HL-60/S4 treated with phorbol 12-myristate 13-acetate at 8.2 ng/mL for 4 days and 3 days (cell line): Measurements from ENCODE around the gene CAV1.
"Not testable (repeated sequence)": the region's sequence is repeated elsewhere in the genome, so short reads cannot be mapped to it uniquely, and the experiment has no call there.

Experiments
- in situ Hi-C: fragments of 300-500 bp; cut with MboI; formaldehyde crosslinking; loops from 2 replicates; pipeline ENCODE4 v1.15.0; 2022; ENCODE audit warnings: low sequenced_read_pairs

The CAV1 gene

DNA sequence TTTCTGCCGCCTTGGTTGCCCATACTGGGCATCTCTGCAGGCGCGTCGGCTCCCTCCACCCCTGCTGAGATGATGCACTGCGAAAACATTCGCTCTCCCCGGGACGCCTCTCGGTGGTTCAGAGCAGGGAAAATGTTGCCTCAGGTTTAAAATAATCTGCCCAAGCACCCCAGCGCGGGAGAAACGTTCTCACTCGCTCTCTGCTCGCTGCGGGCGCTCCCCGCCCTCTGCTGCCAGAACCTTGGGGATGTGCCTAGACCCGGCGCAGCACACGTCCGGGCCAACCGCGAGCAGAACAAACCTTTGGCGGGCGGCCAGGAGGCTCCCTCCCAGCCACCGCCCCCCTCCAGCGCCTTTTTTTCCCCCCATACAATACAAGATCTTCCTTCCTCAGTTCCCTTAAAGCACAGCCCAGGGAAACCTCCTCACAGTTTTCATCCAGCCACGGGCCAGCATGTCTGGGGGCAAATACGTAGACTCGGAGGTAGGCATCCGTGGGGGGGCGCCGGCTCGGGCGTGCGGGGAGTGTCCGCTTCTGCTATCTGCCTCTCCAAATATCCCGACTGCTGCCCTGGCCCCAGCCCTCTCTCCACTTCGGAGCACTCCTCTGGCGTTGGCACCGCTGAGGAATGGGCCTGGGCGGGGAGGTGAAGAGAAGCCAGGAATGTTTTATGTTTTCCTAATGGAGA, at the start of gene CAV1:
Gene CAV1 (plus strand): TSS at position 428 of the 689 bp plus-strand sequence. CDS start 27 bp downstream, at position 455.
- in situ Hi-C loops, result no loop called here

GRCh38 chr7:116477625-116478024, 47.2 kb upstream of the CAV1 start:
- in situ Hi-C loops, result no loop called here

- in situ Hi-C loops, result no loop called here
Measured at GRCh38 chr7:116478834-116479233, 46.0 kb upstream of the CAV1 start.

- in situ Hi-C loops, result no loop called here
Measured at GRCh38 chr7:116483271-116483942, 41.4 kb upstream of the CAV1 start.

DNA sequence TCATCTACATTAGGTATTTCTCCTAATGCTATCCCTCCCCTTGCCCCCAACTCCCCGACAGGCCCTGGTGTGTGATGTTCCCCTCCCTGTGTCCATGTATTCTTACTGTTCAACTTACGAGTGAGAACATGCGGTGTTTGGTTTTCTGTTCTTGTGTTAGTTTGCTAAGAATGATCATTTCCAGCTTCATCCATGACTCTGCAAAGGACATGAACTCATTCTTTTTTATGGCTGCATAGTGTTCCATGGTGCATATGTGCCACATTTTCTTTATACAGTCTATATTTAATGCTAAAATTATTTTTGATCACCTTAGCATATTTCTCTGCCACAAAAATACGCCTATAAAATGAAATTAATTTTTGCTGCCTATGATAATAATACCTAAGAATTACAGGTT, 40.4 kb upstream of the CAV1 start:
- in situ Hi-C loops, result not testable (repeated sequence)

DNA sequence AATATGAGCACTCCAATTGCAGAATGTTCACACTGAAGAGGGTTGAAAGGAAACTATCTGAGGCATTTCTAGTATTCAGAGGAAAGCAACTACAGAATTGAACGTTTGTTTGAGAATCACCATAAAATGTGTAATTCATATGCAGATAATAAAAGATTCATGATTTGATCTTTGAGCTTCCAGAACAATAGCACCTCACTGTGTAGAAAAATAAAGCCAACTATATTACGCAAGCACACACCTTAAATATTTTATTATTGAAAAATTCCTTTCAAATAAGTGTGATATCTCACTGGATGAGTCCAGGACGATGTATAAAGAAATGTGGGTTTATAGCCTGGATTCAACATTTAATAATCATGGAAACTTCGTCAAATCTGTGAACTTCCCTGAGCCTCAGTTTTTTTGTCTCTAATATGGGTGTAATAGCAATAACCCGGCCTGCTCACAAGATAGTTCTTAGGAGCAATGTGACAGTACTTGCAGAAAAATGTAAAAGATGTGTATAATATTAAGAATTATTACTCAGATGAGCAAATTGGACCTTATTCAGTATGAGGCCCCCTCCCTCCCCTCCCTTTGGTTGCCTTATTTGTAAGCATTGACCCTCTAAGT, 36.8 kb upstream of the CAV1 start:
- in situ Hi-C loops, result no loop called here

DNA sequence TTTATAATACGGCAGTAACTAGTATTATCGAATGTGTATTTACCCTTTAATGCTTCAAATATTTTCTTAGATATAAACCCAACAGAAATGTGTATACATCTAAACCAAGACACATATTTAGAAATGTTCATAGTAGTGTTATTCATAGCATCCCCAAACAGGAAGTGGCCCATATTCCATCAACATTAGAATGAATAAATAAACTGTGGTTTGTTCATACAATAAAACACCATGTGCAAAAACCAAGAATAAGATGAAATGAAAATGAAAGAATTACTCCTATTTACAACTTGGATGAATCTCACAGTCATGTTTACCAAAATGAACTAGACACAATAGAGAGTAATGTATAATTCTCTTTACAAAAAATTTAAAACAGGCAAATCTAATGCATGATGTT, 34.5 kb upstream of the CAV1 start:
- in situ Hi-C loops, result no loop called here

- in situ Hi-C loops, result no loop called here
Measured at GRCh38 chr7:116491887-116492653, 32.8 kb upstream of the CAV1 start.

DNA sequence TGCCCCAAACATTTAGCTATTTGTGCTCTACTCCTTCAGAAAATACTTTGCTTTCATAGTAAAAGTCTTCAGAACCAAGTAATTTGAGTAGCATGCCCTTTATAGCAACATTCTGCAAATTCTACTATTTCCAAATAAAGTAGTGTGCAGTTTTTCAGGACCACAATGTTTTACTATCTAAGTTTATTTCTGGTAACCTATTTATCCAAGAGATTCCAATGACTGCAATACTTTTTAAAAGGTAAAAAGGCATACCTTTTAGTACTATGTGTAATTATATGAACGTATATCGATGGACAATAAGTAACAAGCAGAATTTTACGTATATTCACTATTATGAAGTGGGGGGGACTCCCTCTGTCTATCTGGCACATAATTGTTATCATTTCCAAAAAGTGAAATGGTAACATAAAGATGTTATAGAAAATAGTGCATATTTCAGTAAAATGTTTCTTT, 32.2 kb upstream of the CAV1 start:
- in situ Hi-C loops, result no loop called here

DNA sequence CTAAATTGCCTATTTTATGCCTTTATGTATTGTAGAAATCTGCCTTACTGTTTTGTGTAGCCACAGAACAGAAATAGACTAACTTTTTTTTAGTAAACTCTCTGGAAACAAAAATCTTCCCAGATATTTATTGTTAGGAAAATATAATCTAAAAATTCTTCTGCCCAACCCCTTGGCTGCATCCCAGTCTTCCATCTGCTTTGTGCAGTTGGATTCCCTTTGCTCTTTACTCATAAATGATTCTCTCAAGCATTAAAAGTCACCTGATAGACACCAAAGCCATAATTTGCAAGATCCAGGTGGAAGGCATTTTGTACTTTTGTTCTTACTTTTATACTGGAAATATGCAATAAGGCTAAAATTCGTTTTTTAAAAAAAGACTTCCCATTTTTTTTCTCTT, 31.4 kb upstream of the CAV1 start:
- in situ Hi-C loops, result no loop called here

- in situ Hi-C loops, result no loop called here
Measured at GRCh38 chr7:116494472-116494871, 30.4 kb upstream of the CAV1 start.

GRCh38 chr7:116495736-116496135, 29.1 kb upstream of the CAV1 start:
- in situ Hi-C loops, result no loop called here

- in situ Hi-C loops, result no loop called here
Measured at GRCh38 chr7:116496653-116497052, 28.2 kb upstream of the CAV1 start.

DNA sequence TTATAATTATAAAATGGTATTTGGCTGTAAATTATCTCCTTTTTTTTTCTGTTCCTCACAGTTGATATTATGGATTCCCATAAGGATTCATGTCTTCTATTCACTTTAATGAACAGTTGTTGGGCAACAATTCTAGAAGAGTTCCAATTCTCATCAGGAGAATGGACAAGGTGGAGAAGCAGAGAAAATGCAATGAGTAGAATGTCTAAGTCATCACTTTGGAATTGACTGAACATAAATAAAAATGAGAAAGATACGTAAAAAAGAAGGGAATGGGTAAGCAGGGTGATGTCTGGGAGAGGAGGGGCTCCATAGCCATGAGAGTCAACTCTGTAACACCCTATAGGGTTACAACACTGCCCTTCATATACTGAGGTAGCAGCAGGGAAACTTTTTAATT, 27.1 kb upstream of the CAV1 start:
- in situ Hi-C loops, result no loop called here

DNA sequence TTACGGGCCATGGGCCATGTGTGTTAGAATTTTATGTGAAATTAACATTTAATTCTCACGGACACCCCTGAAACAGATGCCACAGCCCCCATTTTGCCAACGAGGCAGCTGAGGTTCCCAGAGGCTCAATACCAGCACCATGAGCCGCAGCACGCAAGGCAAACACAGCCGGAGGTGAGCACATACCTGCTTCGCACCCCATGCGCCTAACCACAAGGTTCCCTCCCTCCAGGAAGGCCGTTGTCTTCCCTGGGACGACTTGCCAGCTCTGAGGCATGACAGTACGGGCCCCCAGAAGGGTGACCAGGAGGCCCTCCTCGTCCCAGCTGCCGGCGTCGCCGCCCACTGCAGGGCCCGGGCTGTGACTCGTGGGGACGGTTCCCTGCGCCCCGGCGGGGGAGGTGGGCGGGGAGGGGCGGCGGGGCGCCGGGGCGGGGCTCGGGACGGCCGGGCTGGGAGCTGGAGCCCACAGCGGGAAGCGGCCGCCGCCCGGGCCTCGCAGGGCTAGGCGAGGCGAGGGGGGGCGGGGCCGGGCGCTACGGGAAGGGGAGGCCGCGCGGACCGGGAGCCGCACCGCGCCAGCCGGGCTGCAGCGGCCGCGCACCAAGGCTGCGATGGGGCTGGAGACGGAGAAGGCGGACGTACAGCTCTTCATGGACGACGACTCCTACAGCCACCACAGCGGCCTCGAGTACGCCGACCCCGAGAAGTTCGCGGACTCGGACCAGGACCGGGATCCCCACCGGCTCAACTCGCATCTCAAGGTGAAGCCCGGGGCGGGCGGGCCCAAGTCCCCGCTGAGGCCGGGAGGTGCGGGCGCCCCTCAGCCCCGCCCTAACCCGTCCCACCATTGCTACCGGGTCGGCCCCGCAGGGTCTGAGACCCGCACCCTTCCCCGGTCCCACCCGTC, 25.4 kb upstream of the CAV1 start, which contains the start of gene CAV2:
Gene CAV2 (plus strand): TSS at position 571 of the 910 bp plus-strand sequence. CDS start 44 bp downstream, at position 615.
- in situ Hi-C loops, result no loop called here

DNA sequence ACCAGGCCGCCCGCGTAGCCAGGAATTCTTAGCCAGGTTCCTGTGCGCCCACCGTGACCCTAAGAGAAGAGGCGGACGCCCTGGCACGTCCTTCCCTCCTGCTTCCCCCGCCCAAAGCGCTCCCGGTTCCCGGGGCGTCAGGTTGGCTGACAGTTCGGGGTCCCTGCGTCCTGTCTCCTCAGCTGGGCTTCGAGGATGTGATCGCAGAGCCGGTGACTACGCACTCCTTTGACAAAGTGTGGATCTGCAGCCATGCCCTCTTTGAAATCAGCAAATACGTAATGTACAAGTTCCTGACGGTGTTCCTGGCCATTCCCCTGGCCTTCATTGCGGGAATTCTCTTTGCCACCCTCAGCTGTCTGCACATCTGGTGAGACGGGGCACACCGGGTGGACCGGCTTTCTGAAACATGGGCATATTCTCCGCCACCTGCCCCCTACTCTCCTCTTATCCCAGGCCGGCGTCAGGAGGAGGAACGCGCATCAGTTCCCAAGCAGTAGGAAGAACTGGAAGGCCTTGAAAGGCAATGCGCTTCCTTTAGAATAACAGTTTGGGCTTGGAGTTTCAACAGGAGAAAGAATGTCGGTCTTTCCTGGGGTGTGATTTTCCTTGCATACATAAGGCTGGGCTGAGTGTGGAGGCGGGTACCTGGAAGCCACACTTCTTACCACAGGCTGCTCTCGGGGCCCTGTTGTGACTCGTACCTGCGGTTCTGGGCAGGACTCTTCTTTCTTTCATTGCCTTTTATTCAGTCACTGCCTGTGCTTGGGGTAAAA, 24.6 kb upstream of the CAV1 start:
- in situ Hi-C loops, result no loop called here

DNA sequence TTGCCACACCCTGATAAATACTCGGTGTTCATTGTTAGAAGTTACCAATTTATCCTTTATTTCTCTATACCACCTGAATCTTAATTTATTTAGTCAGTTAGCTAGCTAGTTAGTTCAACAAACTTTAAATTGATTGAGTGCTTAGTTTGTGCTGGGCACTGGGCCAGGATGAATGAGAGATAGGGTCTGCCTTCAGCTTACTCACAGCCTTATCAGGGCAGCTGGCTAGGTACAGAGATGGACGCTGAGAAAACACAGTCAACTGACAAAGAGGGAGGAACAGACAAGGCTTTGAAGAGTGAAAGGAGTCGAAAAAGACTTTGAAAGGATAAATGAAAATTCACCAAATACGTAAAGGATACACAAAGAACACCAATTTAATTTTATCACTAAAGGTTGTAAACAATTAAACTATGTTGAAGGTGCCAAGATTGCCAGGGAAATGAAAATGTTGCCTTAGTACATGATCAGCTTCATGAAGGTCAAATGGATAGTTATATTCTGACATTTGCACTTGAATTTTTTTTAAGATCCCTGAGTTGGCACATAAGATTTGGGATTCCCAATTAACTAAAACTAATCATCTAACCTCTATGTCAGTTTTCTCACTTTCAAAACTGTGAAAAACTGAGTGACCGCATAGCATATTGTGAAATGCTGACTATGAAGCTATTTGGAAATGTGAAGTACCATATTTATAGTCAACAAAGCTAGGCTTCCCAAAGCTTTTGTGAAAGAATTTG, 23.2 kb upstream of the CAV1 start:
- in situ Hi-C loops, result no loop called here

GRCh38 chr7:116502201-116503096, 22.4 kb upstream of the CAV1 start:
- in situ Hi-C loops, result no loop called here
